ENCODE results near the gene WBP2.

DNA sequence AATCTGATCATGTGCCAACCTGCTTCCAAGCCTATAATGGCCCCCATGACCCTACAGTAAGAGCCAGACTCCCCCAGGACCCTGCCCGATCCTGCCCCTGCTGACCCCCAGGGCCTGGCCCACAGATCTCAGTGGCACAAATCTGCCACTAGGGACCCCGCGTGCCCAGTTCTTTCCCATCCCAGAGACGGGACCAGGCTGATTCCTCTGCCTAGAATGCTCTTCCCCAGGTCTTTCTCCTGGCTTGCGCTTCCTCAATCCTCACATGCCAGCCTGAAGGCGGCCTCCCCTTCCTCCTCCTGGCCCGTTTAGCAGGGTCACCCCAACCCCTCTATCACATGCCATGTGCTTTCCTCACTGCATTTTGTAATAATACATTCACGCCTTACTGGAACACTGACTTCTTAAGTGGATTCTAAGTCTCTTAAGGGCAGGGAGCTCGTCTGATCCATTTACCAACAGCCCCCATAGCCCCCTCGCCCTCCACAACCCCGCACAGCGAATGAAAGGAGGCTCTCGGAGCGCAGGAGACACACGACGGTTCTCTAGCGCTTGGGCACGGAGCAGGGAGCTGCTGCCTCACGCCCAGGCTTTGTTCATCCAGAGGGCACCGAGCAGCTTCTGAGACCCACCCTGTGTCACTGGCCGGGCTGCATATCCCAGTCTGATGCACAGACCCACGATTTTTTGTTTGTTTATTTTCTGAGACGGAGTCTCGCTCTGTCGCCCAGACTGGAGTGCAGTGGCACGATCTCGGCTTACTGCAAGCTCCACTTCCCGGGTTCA, 40.4 kb upstream of the WBP2 start:
- peak in 4 of 6 experiments; percentile 13 to 47 (median 35) for TF ChIP-seq CTCF (IDR thresholded peaks at IDR 0.05)
- TF ChIP-seq POLR2A (IDR thresholded peaks at IDR 0.05), result no peak
